SK-N-SH treated with all-trans-retinoic acid at 6 μM for 48 hours (cell line): ENCODE data around the gene KRTAP15-1.

Experiments used
- ATAC-seq: fragments of 200-7000 bp; cut with Tn5 transposase; 3 replicates; pipeline ENCODE4 v1.9.1; 2020; ENCODE audit warnings: mild to moderate bottlenecking, moderate library complexity
- ARNTL ChIP-seq: fragments of 450-650 bp; formaldehyde crosslinking; IDR thresholded peaks from 2 replicates; pipeline ENCODE4 v1.5.0; 2020; ENCODE audit warnings: low read depth, mild to moderate bottlenecking, moderate library complexity, borderline replicate concordance
- BACH2 ChIP-seq: fragments of 250-450 bp; sonication (Bioruptor Pico); IDR thresholded peaks from 2 replicates; pipeline ENCODE4 v1.9.0; 2021; ENCODE audit warnings: mild to moderate bottlenecking, borderline replicate concordance
- CSDC2 ChIP-seq: fragments of 250-450 bp; sonication (Bioruptor Pico); IDR thresholded peaks from 2 replicates; pipeline ENCODE4 v1.5.0; 2020; ENCODE audit warnings: mild to moderate bottlenecking, moderate library complexity
- ESRRG ChIP-seq: fragments of 250-450 bp; sonication (Bioruptor Pico); IDR thresholded peaks from 2 replicates; pipeline ENCODE4 v1.6.1; 2021; ENCODE audit warnings: mild to moderate bottlenecking
- GLIS3 ChIP-seq: fragments of 250-450 bp; sonication (Bioruptor Pico); IDR thresholded peaks from 2 replicates; pipeline ENCODE4 v1.5.0; 2020; ENCODE audit warnings: mild to moderate bottlenecking, moderate library complexity
- ISL1 ChIP-seq: fragments of 250-450 bp; sonication (Bioruptor Pico); IDR thresholded peaks from 2 replicates; pipeline ENCODE4 v2.1.2; 2022; ENCODE audit warnings: mild to moderate bottlenecking, moderate library complexity
- OSR1 ChIP-seq: fragments of 250-450 bp; sonication (Bioruptor Pico); IDR thresholded peaks from 2 replicates; pipeline ENCODE4 v1.8.0; 2022; ENCODE audit warnings: moderate library complexity, mild to moderate bottlenecking, inconsistent platforms
- PATZ1 ChIP-seq: fragments of 250-450 bp; sonication (Bioruptor Pico); IDR thresholded peaks from 2 replicates; pipeline ENCODE4 v1.8.0; 2020; ENCODE audit warnings: mild to moderate bottlenecking, moderate library complexity, borderline replicate concordance
- POU6F1 ChIP-seq: fragments of 250-450 bp; sonication (Bioruptor Pico); IDR thresholded peaks from 2 replicates; pipeline ENCODE4 v1.8.0; 2021; ENCODE audit warnings: low read depth, mild to moderate bottlenecking, moderate library complexity, borderline replicate concordance
- PPARA ChIP-seq: fragments of 250-450 bp; sonication (Bioruptor Pico); IDR thresholded peaks from 2 replicates; pipeline ENCODE4 v1.5.0; 2020; ENCODE audit warnings: mild to moderate bottlenecking, borderline replicate concordance
- RARB ChIP-seq: fragments of 250-450 bp; sonication (Bioruptor Pico); IDR thresholded peaks from 2 replicates; pipeline ENCODE4 v1.8.0; 2021; ENCODE audit warnings: mild to moderate bottlenecking, moderate library complexity
- SNAI2 ChIP-seq: fragments of 250-450 bp; sonication (Bioruptor Pico); IDR thresholded peaks from 2 replicates; pipeline ENCODE4 v1.5.0; 2020; ENCODE audit warnings: mild to moderate bottlenecking, moderate library complexity
- TCF4 ChIP-seq: fragments of 250-450 bp; sonication (Bioruptor Pico); IDR thresholded peaks from 2 replicates; pipeline ENCODE4 v1.8.0; 2021; ENCODE audit warnings: mild to moderate bottlenecking, moderate library complexity, borderline replicate concordance
- TOX ChIP-seq: fragments of 250-450 bp; sonication (Bioruptor Pico); IDR thresholded peaks from 2 replicates; pipeline ENCODE4 v1.8.0; 2021; ENCODE audit warnings: mild to moderate bottlenecking, moderate library complexity, borderline replicate concordance
- ZC3H10 ChIP-seq: fragments of 250-450 bp; sonication (Bioruptor Pico); IDR thresholded peaks from 2 replicates; pipeline ENCODE4 v1.5.1; 2021; ENCODE audit warnings: mild to moderate bottlenecking, moderate library complexity
- ZFP3 ChIP-seq: fragments of 250-450 bp; sonication (Bioruptor Pico); IDR thresholded peaks from 2 replicates; pipeline ENCODE4 v1.5.0; 2020; ENCODE audit warnings: mild to moderate bottlenecking, moderate library complexity
- ZFP30 ChIP-seq: fragments of 450-650 bp; formaldehyde crosslinking; IDR thresholded peaks from 2 replicates; pipeline ENCODE4 v1.5.0; 2022; ENCODE audit warnings: mild to moderate bottlenecking, moderate library complexity
- ZNF565 ChIP-seq: fragments of 450-650 bp; formaldehyde crosslinking; conservative IDR thresholded peaks from 2 replicates; pipeline ENCODE4 v1.5.0; 2020; ENCODE audit warnings: low read depth, mild to moderate bottlenecking, moderate library complexity
- ZNF70 ChIP-seq: fragments of 450-650 bp; formaldehyde crosslinking; IDR thresholded peaks from 2 replicates; pipeline ENCODE4 v1.5.0; 2020; ENCODE audit warnings: mild to moderate bottlenecking, moderate library complexity
- ZNF8 ChIP-seq: fragments of 450-650 bp; formaldehyde crosslinking; IDR thresholded peaks from 2 replicates; pipeline ENCODE4 v1.5.0; 2020; ENCODE audit warnings: mild to moderate bottlenecking, moderate library complexity
- TF ChIP-seq, protein P1 (sequence below): fragments of 250-450 bp; sonication (Bioruptor Pico); IDR thresholded peaks from 2 replicates; pipeline ENCODE4 v1.5.1; 2021; ENCODE audit warnings: mild to moderate bottlenecking, moderate library complexity
- TF ChIP-seq, protein P2 (sequence below): fragments of 250-450 bp; sonication (Bioruptor Pico); IDR thresholded peaks from 2 replicates; pipeline ENCODE4 v1.5.0; 2020; ENCODE audit warnings: mild to moderate bottlenecking, moderate library complexity

Gene KRTAP15-1

DNA sequence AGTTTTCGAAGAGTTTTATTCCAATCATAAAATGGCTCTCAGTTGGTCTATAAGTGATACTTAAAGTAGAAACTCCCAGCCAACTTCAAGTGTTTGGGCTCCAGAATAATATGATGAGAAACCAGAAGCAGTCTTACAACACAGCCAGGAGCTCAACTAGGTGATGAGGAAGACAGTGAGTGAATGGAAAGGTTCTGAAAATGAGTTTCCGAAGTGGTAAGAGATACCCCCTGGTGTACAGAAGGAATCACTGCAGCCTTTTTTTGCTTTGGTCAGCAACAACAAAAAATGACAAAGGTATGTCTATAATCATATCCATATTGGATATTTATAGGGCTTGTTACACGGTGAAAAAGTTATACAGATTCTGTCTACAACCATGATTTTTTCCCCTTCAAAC, 23.6 kb downstream of the KRTAP15-1 start:
- peak; percentile 22; the same call in 1 of the 3 replicates for ATAC-seq
- TF ChIP-seq OSR1 (CRISPR knock-in tag): no peak
- TF ChIP-seq ISL1 (CRISPR knock-in tag): no peak
- TF ChIP-seq ARNTL: no peak

DNA sequence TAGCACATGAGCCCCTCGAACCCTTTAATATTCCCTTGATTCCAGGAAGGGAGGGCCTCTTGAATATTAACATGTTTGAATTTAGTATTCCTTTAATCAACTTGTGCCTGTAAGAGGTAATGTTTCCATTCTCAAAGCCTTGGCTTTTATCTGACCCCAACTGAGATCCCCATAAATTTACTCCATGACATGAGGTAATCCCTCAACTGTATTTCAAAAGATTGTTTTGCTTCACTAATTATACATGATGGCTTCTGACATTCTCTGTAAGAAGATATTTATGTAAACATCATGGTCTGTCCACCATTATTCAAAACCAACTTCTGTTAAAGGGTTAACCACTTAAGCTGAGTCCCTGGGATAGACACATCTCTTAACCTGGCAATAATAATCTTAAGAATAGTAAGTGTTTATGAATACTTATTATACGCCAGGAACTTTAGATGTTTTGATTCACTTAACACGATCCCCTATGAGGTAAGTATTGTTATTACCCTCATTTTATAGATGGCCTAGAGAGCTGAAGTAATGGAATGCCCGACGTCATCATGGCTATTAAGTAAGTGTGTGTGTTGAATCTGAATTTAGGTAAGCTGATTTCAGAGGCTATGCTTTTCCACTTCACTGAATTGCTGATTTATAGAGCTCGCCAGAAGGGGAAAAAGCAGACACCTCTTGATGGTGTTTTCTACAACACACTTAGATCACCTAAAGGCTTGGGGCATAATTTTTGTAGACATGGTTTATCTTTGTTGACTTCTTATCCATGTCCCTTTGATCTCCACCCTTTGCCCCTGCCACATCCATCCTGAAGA, 29.0 kb downstream of the KRTAP15-1 start:
- no peak for TF ChIP-seq SNAI2 (CRISPR knock-in tag)
- TF ChIP-seq PPARA: no peak
- no peak for TF ChIP-seq TCF4 (CRISPR knock-in tag)
- TF ChIP-seq RARB (CRISPR knock-in tag): no peak
- no peak for TF ChIP-seq TOX (CRISPR knock-in tag)
- TF ChIP-seq ZNF8 (CRISPR knock-in tag): no peak
- no peak for TF ChIP-seq ISL1 (CRISPR knock-in tag)
- TF ChIP-seq, protein P1, sequence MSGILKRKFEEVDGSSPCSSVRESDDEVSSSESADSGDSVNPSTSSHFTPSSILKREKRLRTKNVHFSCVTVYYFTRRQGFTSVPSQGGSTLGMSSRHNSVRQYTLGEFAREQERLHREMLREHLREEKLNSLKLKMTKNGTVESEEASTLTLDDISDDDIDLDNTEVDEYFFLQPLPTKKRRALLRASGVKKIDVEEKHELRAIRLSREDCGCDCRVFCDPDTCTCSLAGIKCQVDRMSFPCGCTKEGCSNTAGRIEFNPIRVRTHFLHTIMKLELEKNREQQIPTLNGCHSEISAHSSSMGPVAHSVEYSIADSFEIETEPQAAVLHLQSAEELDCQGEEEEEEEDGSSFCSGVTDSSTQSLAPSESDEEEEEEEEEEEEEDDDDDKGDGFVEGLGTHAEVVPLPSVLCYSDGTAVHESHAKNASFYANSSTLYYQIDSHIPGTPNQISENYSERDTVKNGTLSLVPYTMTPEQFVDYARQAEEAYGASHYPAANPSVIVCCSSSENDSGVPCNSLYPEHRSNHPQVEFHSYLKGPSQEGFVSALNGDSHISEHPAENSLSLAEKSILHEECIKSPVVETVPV (CRISPR knock-in tag): no peak
- no peak for TF ChIP-seq BACH2 (CRISPR knock-in tag)
- no peak for TF ChIP-seq ZFP3
- TF ChIP-seq ZFP30 (CRISPR knock-in tag): no peak
- no peak for TF ChIP-seq GLIS3 (CRISPR knock-in tag)
- no peak for TF ChIP-seq ZC3H10 (CRISPR knock-in tag)
- TF ChIP-seq ZNF565 (CRISPR knock-in tag): no peak
- TF ChIP-seq PATZ1 (CRISPR knock-in tag): no peak
- no peak for ATAC-seq

DNA sequence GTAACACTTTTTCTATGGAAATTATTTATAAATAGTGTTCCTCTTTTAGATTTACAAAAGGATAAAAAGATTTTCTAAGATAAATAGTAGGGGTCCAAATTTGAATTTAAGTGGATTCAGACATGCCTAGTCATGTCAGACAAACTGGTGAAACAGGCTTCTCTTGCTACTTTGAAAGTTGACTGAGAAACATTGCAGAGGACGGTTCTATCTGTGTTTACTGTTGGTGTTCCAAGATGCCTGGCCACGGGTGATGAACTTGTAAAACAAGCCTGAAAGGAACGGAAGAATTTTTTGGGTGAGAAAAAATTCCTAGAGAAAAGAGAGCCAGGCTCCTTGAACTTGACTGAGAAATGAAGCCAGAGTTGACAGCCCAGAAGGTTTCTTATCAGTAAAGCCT, 37.9 kb downstream of the KRTAP15-1 start:
- ATAC-seq: no peak
- TF ChIP-seq ZFP3 (no peak), ARNTL (no peak), ISL1 (CRISPR knock-in tag) (no peak), PPARA (no peak), ZC3H10 (CRISPR knock-in tag) (no peak), ZNF8 (CRISPR knock-in tag) (no peak), POU6F1 (CRISPR knock-in tag) (no peak), ZNF565 (CRISPR knock-in tag) (no peak), CSDC2 (CRISPR knock-in tag) (no peak), ZNF70 (no peak), OSR1 (CRISPR knock-in tag) (no peak), TCF4 (CRISPR knock-in tag) (no peak), RARB (CRISPR knock-in tag) (no peak), ESRRG (CRISPR knock-in tag) (no peak), PATZ1 (CRISPR knock-in tag) (no peak), TOX (CRISPR knock-in tag) (no peak), BACH2 (CRISPR knock-in tag) (no peak)
- TF ChIP-seq, protein P1 (CRISPR knock-in tag): no peak
- TF ChIP-seq, protein P2, sequence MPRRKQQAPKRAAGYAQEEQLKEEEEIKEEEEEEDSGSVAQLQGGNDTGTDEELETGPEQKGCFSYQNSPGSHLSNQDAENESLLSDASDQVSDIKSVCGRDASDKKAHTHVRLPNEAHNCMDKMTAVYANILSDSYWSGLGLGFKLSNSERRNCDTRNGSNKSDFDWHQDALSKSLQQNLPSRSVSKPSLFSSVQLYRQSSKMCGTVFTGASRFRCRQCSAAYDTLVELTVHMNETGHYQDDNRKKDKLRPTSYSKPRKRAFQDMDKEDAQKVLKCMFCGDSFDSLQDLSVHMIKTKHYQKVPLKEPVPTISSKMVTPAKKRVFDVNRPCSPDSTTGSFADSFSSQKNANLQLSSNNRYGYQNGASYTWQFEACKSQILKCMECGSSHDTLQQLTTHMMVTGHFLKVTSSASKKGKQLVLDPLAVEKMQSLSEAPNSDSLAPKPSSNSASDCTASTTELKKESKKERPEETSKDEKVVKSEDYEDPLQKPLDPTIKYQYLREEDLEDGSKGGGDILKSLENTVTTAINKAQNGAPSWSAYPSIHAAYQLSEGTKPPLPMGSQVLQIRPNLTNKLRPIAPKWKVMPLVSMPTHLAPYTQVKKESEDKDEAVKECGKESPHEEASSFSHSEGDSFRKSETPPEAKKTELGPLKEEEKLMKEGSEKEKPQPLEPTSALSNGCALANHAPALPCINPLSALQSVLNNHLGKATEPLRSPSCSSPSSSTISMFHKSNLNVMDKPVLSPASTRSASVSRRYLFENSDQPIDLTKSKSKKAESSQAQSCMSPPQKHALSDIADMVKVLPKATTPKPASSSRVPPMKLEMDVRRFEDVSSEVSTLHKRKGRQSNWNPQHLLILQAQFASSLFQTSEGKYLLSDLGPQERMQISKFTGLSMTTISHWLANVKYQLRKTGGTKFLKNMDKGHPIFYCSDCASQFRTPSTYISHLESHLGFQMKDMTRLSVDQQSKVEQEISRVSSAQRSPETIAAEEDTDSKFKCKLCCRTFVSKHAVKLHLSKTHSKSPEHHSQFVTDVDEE (CRISPR knock-in tag): no peak
